Muscle layer of colon (tissue), 2 donors: ENCODE results near the gene MTCL1.

ENCODE experiments used
- H3K27ac ChIP-seq: one replicate; pipeline ENCODE4 v1.7.0; 2013; ENCODE audit warnings: low read depth, mild to moderate bottlenecking, low read length, moderate library complexity
- H3K27me3 ChIP-seq, 2 donors: one replicate each; pipeline ENCODE4 v1.7.0; 2013; ENCODE audit warnings: low read length in 2 of 2, mild to moderate bottlenecking in 2 of 2; ENCODE audit not compliant: insufficient read depth in 2 of 2, control insufficient read depth in 1 of 2
- H3K36me3 ChIP-seq: one replicate; pipeline ENCODE4 v1.7.0; 2013; ENCODE audit warnings: mild to moderate bottlenecking, low read length; ENCODE audit not compliant: insufficient read depth
- H3K4me1 ChIP-seq: one replicate; pipeline ENCODE4 v1.7.0; 2013; ENCODE audit warnings: mild to moderate bottlenecking, low read length; ENCODE audit not compliant: insufficient read depth
- H3K4me3 ChIP-seq, 2 donors: one replicate each; pipeline ENCODE4 v1.7.0; 2013; ENCODE audit warnings: low read length in 2 of 2, low read depth in 1 of 2, mild to moderate bottlenecking in 1 of 2, moderate library complexity in 1 of 2
- H3K9ac ChIP-seq: one replicate; pipeline ENCODE4 v1.7.0; 2013; ENCODE audit warnings: low read length
- H3K9me3 ChIP-seq: one replicate; pipeline ENCODE4 v1.7.0; 2013; ENCODE audit warnings: mild to moderate bottlenecking, low read length
- donor health status: abdominal sarcoma.
- donor health status: Adenocarcinoma of cecum.

Gene MTCL1

DNA sequence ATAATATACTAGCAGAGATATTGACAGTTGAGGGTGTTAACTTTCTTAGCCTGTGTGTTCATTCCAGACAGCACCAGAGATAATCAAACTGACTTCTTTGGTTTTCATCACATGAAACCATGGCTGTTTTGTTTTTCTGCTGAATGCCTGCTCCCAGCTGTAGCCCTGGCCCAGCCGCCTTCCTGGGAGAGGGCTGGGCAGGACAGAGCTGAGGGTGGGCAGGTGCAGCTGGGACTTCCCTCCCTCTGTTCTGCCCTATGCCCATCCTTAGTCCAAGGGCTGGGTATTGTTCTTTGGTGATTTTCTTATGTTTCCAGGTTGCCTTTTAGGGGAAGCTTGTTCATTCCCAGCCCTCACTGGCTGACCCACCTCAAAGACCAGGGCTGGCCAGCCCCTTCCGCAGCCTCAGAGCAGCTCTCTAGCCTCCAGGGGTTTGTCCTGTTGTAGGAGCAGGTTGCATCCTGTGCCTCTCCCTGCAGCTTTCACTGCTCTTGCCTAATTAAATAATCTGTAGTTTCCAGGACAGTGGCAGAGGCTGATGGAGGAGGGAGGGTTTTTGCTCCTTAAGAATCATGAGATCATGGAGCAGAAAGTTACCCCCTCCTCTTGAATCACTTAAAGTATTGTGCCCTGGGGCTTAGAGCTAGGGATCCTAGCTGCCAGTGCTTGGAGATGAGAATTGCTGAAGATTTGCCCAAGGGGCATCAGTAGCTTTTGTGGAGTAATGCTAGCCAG lies 61.4 kb downstream of the MTCL1 start:
- Histone ChIP-seq H3K9me3 (no peaks in the 10 kb centered on the region), H3K4me3 (no peak overlapping the region), H3K27ac (peak overlapping the region; percentile 39), H3K4me1 (peaks cover 57% of the 10 kb centered on the region), H3K9ac (no peak overlapping the region), H3K27me3 (no peaks in the 10 kb centered on the region), H3K36me3 (peaks cover 9% of the 10 kb centered on the region)

DNA sequence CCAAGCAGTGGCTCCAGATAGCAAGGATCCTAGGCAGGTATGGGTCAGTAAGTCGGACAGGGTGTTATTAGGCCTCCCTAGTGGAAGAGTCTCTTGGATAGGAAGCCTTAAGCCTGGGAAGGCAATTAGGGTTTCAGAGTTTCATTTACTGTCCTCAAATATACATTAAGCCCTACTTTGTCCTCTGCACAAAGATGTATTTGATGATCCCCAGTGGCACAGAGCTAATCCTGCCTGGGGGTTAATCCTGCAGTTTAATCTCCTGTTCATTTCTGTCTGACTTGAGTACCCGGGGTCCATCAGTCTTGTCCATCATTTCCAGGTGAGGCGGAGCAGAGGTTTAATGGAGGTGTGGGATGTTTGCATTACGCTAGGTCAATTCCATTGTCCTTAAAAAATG lies 62.0 kb downstream of the MTCL1 start:
- Histone ChIP-seq H3K4me3 (no peak overlapping the region), H3K9ac (no peak overlapping the region), H3K27me3 (no peaks in the 10 kb centered on the region), H3K4me1 (peaks cover 62% of the 10 kb centered on the region), H3K36me3 (peaks cover 6% of the 10 kb centered on the region), H3K27ac (peak overlapping the region; percentile 39), H3K9me3 (no peaks in the 10 kb centered on the region)

DNA sequence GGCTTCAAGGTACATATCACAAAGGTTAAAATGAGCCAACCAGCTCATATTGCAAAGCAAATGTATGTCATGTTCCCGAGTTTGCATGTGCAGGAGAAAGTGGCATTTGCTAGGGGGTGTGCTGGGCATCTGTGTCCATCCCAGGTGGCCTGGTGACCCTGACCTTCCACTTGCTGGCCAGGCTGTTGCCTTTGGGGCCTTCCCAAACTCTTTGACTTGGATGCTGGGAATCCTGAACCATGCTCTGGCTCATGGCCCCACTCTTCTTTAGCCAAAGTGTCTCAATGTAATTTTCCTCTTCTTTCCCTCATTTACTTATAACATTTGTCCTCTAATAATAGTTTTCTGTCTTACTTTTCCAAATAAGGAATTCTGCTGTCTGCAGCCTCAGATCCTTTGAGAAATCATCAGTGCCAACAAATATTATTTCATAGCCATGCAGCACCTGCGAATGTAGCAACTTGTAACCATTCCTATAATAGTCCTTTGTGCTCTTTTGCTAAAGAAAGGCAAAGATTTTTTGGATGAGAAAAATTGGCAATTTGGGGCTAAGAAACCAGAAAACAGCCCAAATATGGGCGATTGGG lies 64.2 kb downstream of the MTCL1 start:
- Histone ChIP-seq H3K4me3 (no peak overlapping the region), H3K9me3 (no peaks in the 10 kb centered on the region), H3K4me1 (peaks cover 64% of the 10 kb centered on the region), H3K36me3 (peaks cover 4% of the 10 kb centered on the region), H3K9ac (no peak overlapping the region), H3K27me3 (no peaks in the 10 kb centered on the region), H3K27ac (peak overlapping the region; percentile 16)

DNA sequence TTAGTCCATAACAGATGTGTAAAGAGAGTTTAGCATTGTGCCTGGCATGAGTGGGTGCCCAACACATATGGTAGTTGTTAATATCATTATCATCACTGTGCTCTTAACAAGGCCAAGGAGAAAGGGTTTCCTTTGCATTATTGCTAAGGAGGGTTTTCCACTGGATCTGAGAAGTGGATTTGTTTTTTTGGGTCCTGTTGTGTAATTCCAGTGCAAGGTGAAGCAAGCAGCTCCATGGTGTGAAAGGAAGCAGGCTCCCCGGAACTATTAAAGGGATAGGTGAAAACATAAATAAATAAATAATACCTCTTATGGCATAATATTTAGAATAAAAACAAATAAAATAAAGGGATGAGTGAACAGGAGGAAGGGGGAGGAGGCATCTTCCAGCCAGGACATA lies 65.3 kb downstream of the MTCL1 start:
- Histone ChIP-seq H3K4me3 (no peak overlapping the region), H3K36me3 (peaks cover 4% of the 10 kb centered on the region), H3K4me1 (peaks cover 63% of the 10 kb centered on the region), H3K9ac (no peak overlapping the region), H3K27ac (no peak overlapping the region), H3K9me3 (no peaks in the 10 kb centered on the region), H3K27me3 (no peaks in the 10 kb centered on the region)

DNA sequence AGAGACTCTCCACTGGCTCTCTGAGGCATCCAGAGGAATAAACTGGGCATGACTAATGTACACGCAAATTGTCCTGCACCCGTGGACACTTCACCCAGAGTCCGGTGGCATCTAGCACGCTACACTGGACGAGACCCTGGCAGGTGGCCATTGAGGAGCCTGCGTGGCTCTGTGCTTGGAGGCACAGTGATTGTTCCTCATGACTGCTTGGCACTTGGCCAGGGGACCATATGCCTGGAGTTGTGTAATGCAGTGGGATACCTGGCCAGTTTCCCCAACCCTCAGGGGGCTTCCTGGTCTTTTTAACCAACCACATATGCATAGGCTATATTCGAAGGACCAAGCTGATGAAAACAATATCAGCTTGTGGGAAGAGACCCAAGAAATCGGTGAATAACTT lies 66.6 kb downstream of the MTCL1 start:
- Histone ChIP-seq H3K9ac (no peak overlapping the region), H3K36me3 (peaks cover 4% of the 10 kb centered on the region), H3K27ac (peak overlapping the region; percentile 49), H3K4me1 (peaks cover 58% of the 10 kb centered on the region), H3K4me3 (no peak overlapping the region), H3K9me3 (no peaks in the 10 kb centered on the region), H3K27me3 (no peaks in the 10 kb centered on the region)

DNA sequence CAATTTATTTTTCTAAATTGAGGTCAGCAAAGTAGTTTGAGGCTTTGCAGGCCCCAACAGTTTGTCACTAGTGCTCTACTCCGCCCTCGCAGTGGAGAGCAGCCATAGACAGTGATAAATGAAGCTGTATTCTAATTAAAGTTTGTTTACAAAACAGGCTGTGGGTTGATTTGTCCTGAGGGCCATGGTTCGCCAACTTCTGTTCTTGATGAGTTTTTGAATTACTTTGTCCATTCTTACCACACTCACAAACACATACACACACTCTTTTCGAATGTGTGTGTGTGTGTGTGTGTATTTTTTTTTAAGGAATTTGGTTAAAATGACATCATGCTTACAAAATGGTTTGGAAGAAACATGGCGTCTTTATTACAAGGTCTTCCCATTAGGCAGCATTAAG lies 68.6 kb downstream of the MTCL1 start:
- no peaks in the 10 kb centered on the region for H3K27me3 ChIP-seq
- no peak overlapping the region for H3K4me3 ChIP-seq
- H3K9me3 ChIP-seq = no peaks in the 10 kb centered on the region
- no peak overlapping the region for H3K9ac ChIP-seq
- H3K27ac ChIP-seq = peak overlapping the region; percentile 65
- peaks cover 49% of the 10 kb centered on the region for H3K4me1 ChIP-seq
- H3K36me3 ChIP-seq = peaks cover 6% of the 10 kb centered on the region

DNA sequence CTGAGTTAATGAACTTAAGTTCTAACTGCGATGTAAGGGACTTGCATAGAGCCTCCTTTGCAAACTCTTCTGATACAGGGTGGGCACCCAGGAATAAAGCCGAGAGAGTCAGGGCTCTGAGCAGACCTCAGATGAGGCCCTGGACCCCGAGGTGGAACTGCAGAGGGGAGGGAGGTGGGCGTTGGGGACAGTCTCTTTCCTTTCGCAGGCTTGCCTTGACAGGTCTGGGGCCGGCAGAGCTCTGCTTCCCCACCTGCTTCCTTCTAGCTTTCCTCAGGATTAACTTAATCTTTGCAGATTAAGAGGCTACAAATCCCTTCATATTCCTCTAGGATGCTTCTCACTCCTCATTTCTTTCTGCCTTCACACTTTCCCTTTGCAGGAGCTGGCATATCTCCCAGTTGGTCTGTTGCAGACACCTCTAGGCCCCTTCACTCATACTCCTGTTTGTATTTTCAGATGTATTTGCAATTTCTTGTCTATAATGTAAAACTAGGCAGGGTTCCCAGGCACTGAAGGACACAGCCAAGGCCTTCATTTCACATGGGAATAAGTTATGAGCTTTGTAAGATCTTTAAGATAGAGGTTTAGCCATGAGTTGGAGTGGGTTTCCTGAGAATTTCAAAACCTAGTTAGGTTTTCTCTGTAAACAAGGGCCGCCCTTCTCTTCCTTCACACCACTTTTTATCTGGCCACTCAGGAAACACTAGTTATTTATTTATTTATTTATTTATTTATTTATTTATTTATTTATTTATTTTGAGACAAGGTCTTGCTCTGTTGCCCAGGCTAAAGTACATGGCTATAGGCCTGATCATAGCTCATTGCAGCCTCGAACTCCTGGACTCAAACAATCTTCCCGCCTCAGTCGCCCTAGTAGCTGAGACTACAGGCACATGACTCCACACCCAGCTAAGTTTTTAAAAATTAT lies 70.9 kb downstream of the MTCL1 start:
- H3K36me3 ChIP-seq = peaks cover 16% of the 10 kb centered on the region
- peaks cover 46% of the 10 kb centered on the region for H3K4me1 ChIP-seq
- no peak overlapping the region for H3K4me3 ChIP-seq
- H3K27me3 ChIP-seq = no peaks in the 10 kb centered on the region
- H3K9ac ChIP-seq = no peak overlapping the region
- H3K27ac ChIP-seq = peak overlapping the region; percentile 68
- H3K9me3 ChIP-seq = no peaks in the 10 kb centered on the region

DNA sequence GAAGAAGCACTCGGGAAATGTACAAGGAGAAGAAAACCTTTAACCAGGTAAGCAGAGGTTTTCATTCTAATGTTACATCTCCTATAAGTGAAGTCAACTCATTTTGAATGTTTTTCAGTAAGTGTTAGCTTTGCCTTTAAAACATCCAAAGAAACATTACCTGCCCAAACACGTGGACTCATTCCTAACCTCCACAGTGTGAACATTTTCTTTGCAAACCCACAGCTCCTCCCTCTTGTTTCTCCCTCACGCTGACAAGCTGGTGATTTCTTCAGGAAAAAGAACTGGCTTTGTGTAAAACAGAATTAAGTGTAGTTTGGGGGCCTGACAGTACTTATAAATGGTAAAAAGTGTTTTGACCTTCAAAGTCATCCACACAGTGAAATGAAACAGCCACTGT lies 72.5 kb downstream of the MTCL1 start:
- H3K36me3 ChIP-seq = peaks cover 13% of the 10 kb centered on the region
- no peak overlapping the region for H3K4me3 ChIP-seq
- no peaks in the 10 kb centered on the region for H3K9me3 ChIP-seq
- no peaks in the 10 kb centered on the region for H3K27me3 ChIP-seq
- H3K27ac ChIP-seq = no peak overlapping the region
- H3K9ac ChIP-seq = no peak overlapping the region
- peaks cover 37% of the 10 kb centered on the region for H3K4me1 ChIP-seq

DNA sequence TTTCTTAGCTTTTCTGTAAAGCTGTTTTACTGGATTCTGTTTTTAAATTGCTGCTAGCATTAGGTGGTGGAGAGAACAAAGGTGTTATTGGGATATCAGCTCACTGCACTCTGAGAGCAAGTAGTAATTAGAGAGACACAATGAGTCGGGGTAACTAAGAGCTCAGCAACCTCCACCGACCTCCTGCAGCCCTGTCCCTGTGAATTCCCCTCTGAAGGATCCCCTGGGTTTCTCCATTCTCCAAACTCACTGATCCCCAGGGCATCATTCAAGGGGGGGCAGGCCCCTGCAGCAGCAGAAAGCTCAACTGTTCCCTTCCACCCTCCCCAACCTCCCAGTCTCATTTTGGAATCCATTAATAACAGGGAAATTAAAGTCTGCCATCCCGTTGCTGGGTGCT lies 73.0 kb downstream of the MTCL1 start:
- Histone ChIP-seq H3K4me3 (no peak overlapping the region), H3K27me3 (no peaks in the 10 kb centered on the region), H3K9ac (no peak overlapping the region), H3K27ac (no peak overlapping the region), H3K9me3 (no peaks in the 10 kb centered on the region), H3K36me3 (peaks cover 18% of the 10 kb centered on the region), H3K4me1 (peaks cover 37% of the 10 kb centered on the region)

DNA sequence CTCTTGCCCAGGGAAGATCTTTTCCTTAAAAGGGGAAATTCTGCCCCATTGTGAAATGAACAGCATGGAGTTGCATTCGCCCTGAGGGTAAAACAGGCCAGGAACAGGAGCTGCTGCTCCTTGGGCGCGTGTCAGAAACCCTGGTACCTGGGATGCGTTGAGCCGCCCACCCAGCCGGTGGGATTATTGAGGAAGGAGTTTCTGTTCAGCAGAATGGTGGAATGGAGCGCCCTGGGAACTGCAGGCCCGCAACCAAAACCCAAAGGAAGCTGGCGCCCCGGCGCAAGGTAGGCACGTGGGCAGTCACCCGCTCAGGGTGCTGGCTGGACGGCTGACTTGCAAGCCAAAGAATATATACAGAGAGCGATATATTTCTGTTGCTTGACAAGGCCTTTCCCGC lies 73.5 kb downstream of the MTCL1 start:
- Histone ChIP-seq H3K9ac (no peak overlapping the region), H3K27ac (no peak overlapping the region), H3K36me3 (peaks cover 22% of the 10 kb centered on the region), H3K27me3 (no peaks in the 10 kb centered on the region), H3K4me1 (peaks cover 33% of the 10 kb centered on the region), H3K4me3 (no peak overlapping the region), H3K9me3 (no peaks in the 10 kb centered on the region)

DNA sequence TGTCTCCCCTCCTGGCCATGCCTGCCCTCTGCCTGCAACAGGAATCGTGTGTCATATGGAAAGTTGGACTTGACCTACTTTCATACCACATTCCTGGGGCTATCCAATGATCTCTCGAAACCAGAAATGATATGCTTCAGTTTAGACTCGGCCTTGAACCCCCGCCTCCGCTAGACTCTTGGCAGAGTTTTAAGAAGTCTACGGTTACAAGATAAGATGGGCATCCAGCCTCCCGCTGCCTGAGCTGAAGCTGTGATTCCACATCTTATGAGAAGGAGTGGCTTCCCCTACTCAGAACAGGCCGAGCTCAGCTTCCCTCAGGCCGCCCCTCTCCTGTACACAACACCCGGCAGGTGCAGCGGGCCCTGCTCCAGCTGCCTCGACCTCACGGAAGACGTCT lies 73.9 kb downstream of the MTCL1 start:
- peaks cover 29% of the 10 kb centered on the region for H3K4me1 ChIP-seq
- H3K27ac ChIP-seq = no peak overlapping the region
- no peaks in the 10 kb centered on the region for H3K27me3 ChIP-seq
- no peaks in the 10 kb centered on the region for H3K9me3 ChIP-seq
- no peak overlapping the region for H3K9ac ChIP-seq
- peaks cover 22% of the 10 kb centered on the region for H3K36me3 ChIP-seq
- H3K4me3 ChIP-seq = no peak overlapping the region
